ENCODE data around the gene RBSN.

DNA sequence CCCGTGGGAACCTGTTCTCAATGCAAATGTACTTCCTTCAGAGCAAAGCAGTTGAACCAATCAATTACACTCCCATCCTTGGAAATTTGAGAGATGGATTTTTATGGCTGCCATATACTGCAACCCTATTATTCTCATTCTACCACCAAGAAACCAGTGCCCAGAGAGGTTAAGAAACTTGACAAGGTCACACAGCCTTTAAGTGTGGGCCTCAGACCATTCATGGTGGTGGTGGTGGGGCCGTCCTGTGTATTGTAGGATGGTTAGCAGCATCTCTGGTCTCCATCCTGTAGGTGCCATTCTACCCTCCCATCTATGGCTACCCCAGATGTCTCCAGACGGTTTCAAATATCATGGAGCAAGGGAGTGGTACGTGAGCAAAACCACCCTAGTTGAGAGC, 23.4 kb upstream of the RBSN start:
- TF ChIP-seq, protein P1, sequence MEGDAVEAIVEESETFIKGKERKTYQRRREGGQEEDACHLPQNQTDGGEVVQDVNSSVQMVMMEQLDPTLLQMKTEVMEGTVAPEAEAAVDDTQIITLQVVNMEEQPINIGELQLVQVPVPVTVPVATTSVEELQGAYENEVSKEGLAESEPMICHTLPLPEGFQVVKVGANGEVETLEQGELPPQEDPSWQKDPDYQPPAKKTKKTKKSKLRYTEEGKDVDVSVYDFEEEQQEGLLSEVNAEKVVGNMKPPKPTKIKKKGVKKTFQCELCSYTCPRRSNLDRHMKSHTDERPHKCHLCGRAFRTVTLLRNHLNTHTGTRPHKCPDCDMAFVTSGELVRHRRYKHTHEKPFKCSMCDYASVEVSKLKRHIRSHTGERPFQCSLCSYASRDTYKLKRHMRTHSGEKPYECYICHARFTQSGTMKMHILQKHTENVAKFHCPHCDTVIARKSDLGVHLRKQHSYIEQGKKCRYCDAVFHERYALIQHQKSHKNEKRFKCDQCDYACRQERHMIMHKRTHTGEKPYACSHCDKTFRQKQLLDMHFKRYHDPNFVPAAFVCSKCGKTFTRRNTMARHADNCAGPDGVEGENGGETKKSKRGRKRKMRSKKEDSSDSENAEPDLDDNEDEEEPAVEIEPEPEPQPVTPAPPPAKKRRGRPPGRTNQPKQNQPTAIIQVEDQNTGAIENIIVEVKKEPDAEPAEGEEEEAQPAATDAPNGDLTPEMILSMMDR (conservative IDR thresholded peaks at IDR 0.05; ENCODE audit: low read depth, low read length) = no peak
- no peak for TF ChIP-seq MXI1 (IDR thresholded peaks at IDR 0.05; ENCODE audit: borderline replicate concordance, low read depth, low read length)
- TF ChIP-seq MAFK (IDR thresholded peaks at IDR 0.05; ENCODE audit: low read depth, low read length) = no peak
- TF ChIP-seq NFE2L2 (IDR thresholded peaks at IDR 0.05; ENCODE audit: low read depth, low read length) = no peak

All from IMR-90 (cell line).